Natural killer cell (primary cell): ENCODE data around the gene PIBF1. TPM values are rescaled to one million over a fixed set of nuclear protein-coding genes. Genes with fewer than 3 reads are reported as not detected.
"Not testable (repeated sequence)": the region's sequence is repeated elsewhere in the genome, so short reads cannot be mapped to it uniquely, and the experiment has no call there.

Experiments
- ATAC-seq, 3 donors: fragments of 150-1000 bp in 2 of 3; fragments of 200-7000 bp in 1 of 3; cut with Tn5 transposase; 1 replicate in 1 of 3; 2 replicates in 2 of 3; pipeline ENCODE4 v1.10.0; 2021; ENCODE audit warnings: mild to moderate bottlenecking in 2 of 3, moderate library complexity in 2 of 3
- DNase-seq, 2 donors: peaks; one replicate each; pipeline versions ENCODE4 v3.0.0 to v3.0.0-alpha.2; 2013 to 2021; ENCODE audit warnings: mixed read lengths in 1 of 2
- H3K27ac ChIP-seq: one replicate; pipeline ENCODE4 v1.5.1; 2013; ENCODE audit warnings: mild to moderate bottlenecking, low read length
- H3K27me3 ChIP-seq: one replicate; pipeline ENCODE4 v1.6.1; 2013; ENCODE audit warnings: low read length; ENCODE audit not compliant: control insufficient read depth, insufficient read depth
- H3K36me3 ChIP-seq: one replicate; pipeline ENCODE4 v1.6.1; 2013; ENCODE audit warnings: low read length; ENCODE audit not compliant: control insufficient read depth, insufficient read depth
- H3K4me1 ChIP-seq: one replicate; pipeline ENCODE4 v1.6.1; 2013; ENCODE audit warnings: low read length; ENCODE audit not compliant: control insufficient read depth, insufficient read depth
- H3K4me3 ChIP-seq: one replicate; pipeline ENCODE4 v1.5.1; 2013; ENCODE audit warnings: low read length
- H3K9me3 ChIP-seq: one replicate; pipeline ENCODE4 v1.6.1; 2013; ENCODE audit warnings: low read length; ENCODE audit not compliant: control insufficient read depth, insufficient read depth
- H3K27ac Mint-ChIP-seq, 2 donors: one replicate each; pipeline ENCODE4 v1.8.0; 2022; ENCODE audit warnings: mild to moderate bottlenecking in 2 of 2, mixed read lengths in 2 of 2, moderate library complexity in 1 of 2
- H3K27me3 Mint-ChIP-seq, 2 donors: one replicate each; pipeline ENCODE4 v1.8.0; 2022; ENCODE audit warnings: low read depth in 2 of 2, mixed read lengths in 2 of 2
- H3K36me3 Mint-ChIP-seq: one replicate; pipeline ENCODE4 v1.8.0; 2022; ENCODE audit warnings: mixed read lengths
- H3K4me1 Mint-ChIP-seq, 2 donors: one replicate each; pipeline ENCODE4 v1.8.0; 2022; ENCODE audit warnings: mixed read lengths in 2 of 2
- H3K4me3 Mint-ChIP-seq: one replicate; pipeline ENCODE4 v1.8.0; 2022; ENCODE audit warnings: mild to moderate bottlenecking, moderate library complexity, mixed read lengths
- H3K9me3 Mint-ChIP-seq, 2 donors: one replicate each; pipeline ENCODE4 v1.8.0; 2022; ENCODE audit warnings: mixed read lengths in 2 of 2
- WGBS: methylation state at CpG from one replicate; pipeline ENCODE4 v1.1.7; 2013; ENCODE audit warnings: missing lambda C conversion rate; ENCODE audit not compliant: insufficient coverage; 5-methylcytosine and 5-hydroxymethylcytosine counted together
- intact Hi-C: fragments of 100-400 bp; cut with micrococcal nuclease; formaldehyde crosslinking; loops from one replicate; pipeline ENCODE4 v1.14.2; 2022
- total RNA-seq, 4 donors: library from RNA; stranded (reverse); fragments of 120-200 nt in 1 of 4; gene quantifications; one replicate each; pipeline versions ENCODE4 v1.2.3 to v1.2.4, GENCODE V29; 2013 to 2022
- TF ChIP-seq, protein P1 (sequence below): fragments of 200-600 bp; IDR thresholded peaks from one replicate; pipeline ENCODE4 v1.8.0; 2022; ENCODE audit warnings: antibody characterized with exemption

The PIBF1 gene
- total RNA-seq, 3 donors from 2014 or later (not counting 1 experiment from before 2014, with no cell fraction given): 21.9 to 37.8 (median 27.8) TPM

GRCh38 chr13:72891423-72891822, 109.5 kb downstream of the PIBF1 start:
- H3K27ac ChIP-seq: no peak overlapping the region
- H3K4me3 ChIP-seq: no peak overlapping the region
- peaks cover 7% of the 10 kb centered on the region for H3K36me3 ChIP-seq
- Mint-ChIP-seq H3K4me1 (peaks cover 0 to 4% of the 10 kb centered on the region in 2 donors), H3K4me3 (no peak overlapping the region), H3K9me3 (peaks cover 0 to 2% of the 10 kb centered on the region in 2 donors), H3K36me3 (peaks cover 5% of the 10 kb centered on the region), H3K27me3 (no peaks in the 10 kb centered on the region), H3K27ac (no peak overlapping the region)
- 100% methylated on average over 2 of the region's 3 CpGs for WGBS
- H3K27me3 ChIP-seq: no peaks in the 10 kb centered on the region
- ATAC-seq (no peak), DNase-seq (no peak)
- TF ChIP-seq, protein P1, sequence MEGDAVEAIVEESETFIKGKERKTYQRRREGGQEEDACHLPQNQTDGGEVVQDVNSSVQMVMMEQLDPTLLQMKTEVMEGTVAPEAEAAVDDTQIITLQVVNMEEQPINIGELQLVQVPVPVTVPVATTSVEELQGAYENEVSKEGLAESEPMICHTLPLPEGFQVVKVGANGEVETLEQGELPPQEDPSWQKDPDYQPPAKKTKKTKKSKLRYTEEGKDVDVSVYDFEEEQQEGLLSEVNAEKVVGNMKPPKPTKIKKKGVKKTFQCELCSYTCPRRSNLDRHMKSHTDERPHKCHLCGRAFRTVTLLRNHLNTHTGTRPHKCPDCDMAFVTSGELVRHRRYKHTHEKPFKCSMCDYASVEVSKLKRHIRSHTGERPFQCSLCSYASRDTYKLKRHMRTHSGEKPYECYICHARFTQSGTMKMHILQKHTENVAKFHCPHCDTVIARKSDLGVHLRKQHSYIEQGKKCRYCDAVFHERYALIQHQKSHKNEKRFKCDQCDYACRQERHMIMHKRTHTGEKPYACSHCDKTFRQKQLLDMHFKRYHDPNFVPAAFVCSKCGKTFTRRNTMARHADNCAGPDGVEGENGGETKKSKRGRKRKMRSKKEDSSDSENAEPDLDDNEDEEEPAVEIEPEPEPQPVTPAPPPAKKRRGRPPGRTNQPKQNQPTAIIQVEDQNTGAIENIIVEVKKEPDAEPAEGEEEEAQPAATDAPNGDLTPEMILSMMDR: no peak
- intact Hi-C loops: no loop called here
- no peaks in the 10 kb centered on the region for H3K4me1 ChIP-seq
- no peaks in the 10 kb centered on the region for H3K9me3 ChIP-seq

DNA sequence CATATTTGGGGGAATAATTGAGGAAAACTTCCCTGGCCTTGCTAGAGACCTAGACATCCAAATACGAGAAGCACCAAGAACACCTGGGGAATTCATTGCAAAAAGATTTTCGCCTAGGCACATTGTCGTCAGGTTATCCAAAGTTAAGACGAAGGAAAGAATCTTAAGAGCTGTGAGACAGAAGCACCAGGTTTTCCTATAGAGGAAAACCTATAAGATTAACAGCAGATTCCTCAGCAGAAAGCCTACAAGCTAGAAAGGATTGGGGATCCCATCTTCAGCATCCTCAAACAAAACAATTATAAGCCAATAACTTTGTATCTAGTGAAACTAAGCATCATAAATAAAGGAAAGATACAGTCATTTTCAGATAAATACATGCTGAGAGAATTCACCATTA, 114.9 kb downstream of the PIBF1 start:
- Histone ChIP-seq H3K36me3 (peaks cover 7% of the 10 kb centered on the region), H3K27ac (no peak overlapping the region), H3K4me3 (no peak overlapping the region), H3K27me3 (no peaks in the 10 kb centered on the region), H3K4me1 (no peaks in the 10 kb centered on the region), H3K9me3 (no peaks in the 10 kb centered on the region)
- peaks cover 2 to 7% of the 10 kb centered on the region in 2 donors for H3K9me3 Mint-ChIP-seq
- ATAC-seq (no peak), DNase-seq (no peak)
- peaks cover 0 to 1% of the 10 kb centered on the region in 2 donors for H3K4me1 Mint-ChIP-seq
- TF ChIP-seq, protein P1: no peak
- intact Hi-C loops: no loop called here
- no peak overlapping the region for H3K4me3 Mint-ChIP-seq
- H3K27ac Mint-ChIP-seq: no peak overlapping the region
- H3K36me3 Mint-ChIP-seq: peaks cover 8% of the 10 kb centered on the region
- WGBS: 99% methylated on average over 4 of the region's 4 CpGs
- no peaks in the 10 kb centered on the region for H3K27me3 Mint-ChIP-seq

- H3K36me3 Mint-ChIP-seq, H3K4me1 Mint-ChIP-seq, H3K36me3 ChIP-seq, ATAC-seq, H3K27me3 Mint-ChIP-seq, DNase-seq, H3K9me3 ChIP-seq, H3K27ac ChIP-seq, H3K4me3 ChIP-seq, H3K9me3 Mint-ChIP-seq, H3K4me3 Mint-ChIP-seq, H3K27ac Mint-ChIP-seq, intact Hi-C loops, H3K4me1 ChIP-seq, H3K27me3 ChIP-seq: not testable (repeated sequence)
- WGBS: 100% methylated on average over 3 of the region's 7 CpGs
Observed at GRCh38 chr13:72901546-72901945, 119.6 kb downstream of the PIBF1 start.

GRCh38 chr13:72908416-72908815, 126.5 kb downstream of the PIBF1 start:
- peaks cover 12% of the 10 kb centered on the region for H3K36me3 Mint-ChIP-seq
- no peak for DNase-seq
- no peaks in the 10 kb centered on the region for H3K4me1 Mint-ChIP-seq
- 90% methylated on average over 3 of the region's 4 CpGs for WGBS
- no peaks in the 10 kb centered on the region for H3K9me3 Mint-ChIP-seq
- Histone ChIP-seq H3K27me3 (no peaks in the 10 kb centered on the region), H3K27ac (no peak overlapping the region), H3K4me1 (no peaks in the 10 kb centered on the region), H3K36me3 (peaks cover 24% of the 10 kb centered on the region), H3K4me3 (no peak overlapping the region), H3K9me3 (no peaks in the 10 kb centered on the region)
- no peak overlapping the region for H3K27ac Mint-ChIP-seq
- TF ChIP-seq, protein P1: no peak
- H3K4me3 Mint-ChIP-seq: no peak overlapping the region
- H3K27me3 Mint-ChIP-seq: no peaks in the 10 kb centered on the region
- ATAC-seq: no peak
- intact Hi-C loops: no loop called here
